Measurements from ENCODE around the gene LTB4R2. TPM values are rescaled to one million over a fixed set of nuclear protein-coding genes. Genes with fewer than 3 reads are reported as not detected.

LTB4R2 gene
- total and polyA plus RNA-seq, 11 donors, result 0.53 to 3.8 (median 1.6) TPM

DNA sequence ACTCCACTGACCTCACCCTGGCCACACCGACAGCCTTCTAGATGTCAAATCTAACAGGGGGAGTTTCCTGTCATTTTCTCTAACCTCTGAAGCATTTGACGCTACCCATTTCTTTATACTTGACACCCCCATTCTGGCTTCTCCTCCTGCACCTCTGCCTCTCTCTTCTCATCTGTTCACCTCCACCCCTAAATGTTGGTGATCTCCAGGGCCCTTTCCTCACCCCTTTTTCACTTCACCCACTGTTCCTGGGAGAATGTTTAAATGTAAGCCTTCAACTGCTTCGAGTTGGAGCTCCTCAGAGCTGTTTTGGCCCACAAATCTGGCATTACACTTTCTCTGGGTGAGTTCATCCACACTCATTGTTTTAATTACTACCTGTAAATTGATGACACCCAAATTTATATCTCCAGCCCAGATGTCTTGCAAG lies 38.1 kb upstream of the LTB4R2 start:
- WGBS, 4 donors, result 24 to 30% (median 29%) methylated on average over 3 of the region's 3 CpGs
- TF ChIP-seq, protein P1, sequence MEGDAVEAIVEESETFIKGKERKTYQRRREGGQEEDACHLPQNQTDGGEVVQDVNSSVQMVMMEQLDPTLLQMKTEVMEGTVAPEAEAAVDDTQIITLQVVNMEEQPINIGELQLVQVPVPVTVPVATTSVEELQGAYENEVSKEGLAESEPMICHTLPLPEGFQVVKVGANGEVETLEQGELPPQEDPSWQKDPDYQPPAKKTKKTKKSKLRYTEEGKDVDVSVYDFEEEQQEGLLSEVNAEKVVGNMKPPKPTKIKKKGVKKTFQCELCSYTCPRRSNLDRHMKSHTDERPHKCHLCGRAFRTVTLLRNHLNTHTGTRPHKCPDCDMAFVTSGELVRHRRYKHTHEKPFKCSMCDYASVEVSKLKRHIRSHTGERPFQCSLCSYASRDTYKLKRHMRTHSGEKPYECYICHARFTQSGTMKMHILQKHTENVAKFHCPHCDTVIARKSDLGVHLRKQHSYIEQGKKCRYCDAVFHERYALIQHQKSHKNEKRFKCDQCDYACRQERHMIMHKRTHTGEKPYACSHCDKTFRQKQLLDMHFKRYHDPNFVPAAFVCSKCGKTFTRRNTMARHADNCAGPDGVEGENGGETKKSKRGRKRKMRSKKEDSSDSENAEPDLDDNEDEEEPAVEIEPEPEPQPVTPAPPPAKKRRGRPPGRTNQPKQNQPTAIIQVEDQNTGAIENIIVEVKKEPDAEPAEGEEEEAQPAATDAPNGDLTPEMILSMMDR (IDR thresholded peaks at IDR 0.05), result no peak
- TF ChIP-seq POLR2A (IDR thresholded peaks at IDR 0.05), result no peak

DNA sequence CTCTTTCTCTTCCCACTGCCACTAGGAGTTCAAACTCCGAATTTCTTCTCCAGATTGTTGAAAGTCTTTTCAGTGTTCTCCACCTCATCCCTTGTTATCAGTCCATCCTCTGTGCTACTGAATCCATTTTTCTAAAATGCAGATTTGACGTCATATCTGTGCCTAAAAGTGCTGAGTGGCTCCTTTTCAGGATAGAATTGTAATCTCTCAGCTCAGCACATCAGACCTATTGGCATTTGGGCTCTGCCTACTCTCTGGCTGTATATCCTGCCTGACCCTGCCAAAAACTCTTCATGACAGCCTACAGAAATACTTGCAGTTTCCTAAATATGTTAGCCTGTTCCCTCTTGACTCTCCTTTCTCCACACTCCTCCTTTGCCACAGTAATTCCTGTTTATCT lies 37.5 kb upstream of the LTB4R2 start:
- H3K27me3 ChIP-seq, result no peaks in the 10 kb centered on the region
- peaks cover 0 to 24% (median 12%) of the 10 kb centered on the region in 9 donors for H3K36me3 ChIP-seq
- DNase-seq, result no peak
- peaks cover 0 to 59% (median 12%) of the 10 kb centered on the region in 12 donors for H3K4me1 ChIP-seq
- H3K27ac ChIP-seq, result peak overlapping the region in 1 of 12 donors; percentile 97
- intact Hi-C loops (cut with DNase I), result no loop called here
- no peak for TF ChIP-seq POLR2A (IDR thresholded peaks at IDR 0.05)
- no peak overlapping the region for H3K4me3 ChIP-seq
- 80 to 87% (median 85%) methylated on average over 2 of the region's 2 CpGs for WGBS, 4 donors
- H3K9me3 ChIP-seq, result no peaks in the 10 kb centered on the region
- no peak for ATAC-seq

More for the DNA sequence above, 38.1 kb upstream of the LTB4R2 start:
- Histone ChIP-seq H3K4me1 (peaks cover 0 to 53% (median 12%) of the 10 kb centered on the region in 12 donors), H3K36me3 (peaks cover 0 to 31% (median 18%) of the 10 kb centered on the region in 9 donors), H3K27me3 (no peaks in the 10 kb centered on the region), H3K4me3 (peak overlapping the region; percentile 67 to 98 (median 86)), H3K27ac (peak overlapping the region in 11 of 12 donors; percentile 89 to 99 (median 98)), H3K9me3 (no peaks in the 10 kb centered on the region)
- intact Hi-C loops (cut with DNase I), result loop anchor here in 2 of 10 donors (1.0 to 2.0 kb wide), 3 partner anchors 27 to 30 kb away; partner anchors contain the start of genes DHRS1 (in 1 of the 2), NOP9 (in 1 of the 2) and TINF2 (in 1 of the 2)
- no peak for DNase-seq
- ATAC-seq, result no peak

DNA sequence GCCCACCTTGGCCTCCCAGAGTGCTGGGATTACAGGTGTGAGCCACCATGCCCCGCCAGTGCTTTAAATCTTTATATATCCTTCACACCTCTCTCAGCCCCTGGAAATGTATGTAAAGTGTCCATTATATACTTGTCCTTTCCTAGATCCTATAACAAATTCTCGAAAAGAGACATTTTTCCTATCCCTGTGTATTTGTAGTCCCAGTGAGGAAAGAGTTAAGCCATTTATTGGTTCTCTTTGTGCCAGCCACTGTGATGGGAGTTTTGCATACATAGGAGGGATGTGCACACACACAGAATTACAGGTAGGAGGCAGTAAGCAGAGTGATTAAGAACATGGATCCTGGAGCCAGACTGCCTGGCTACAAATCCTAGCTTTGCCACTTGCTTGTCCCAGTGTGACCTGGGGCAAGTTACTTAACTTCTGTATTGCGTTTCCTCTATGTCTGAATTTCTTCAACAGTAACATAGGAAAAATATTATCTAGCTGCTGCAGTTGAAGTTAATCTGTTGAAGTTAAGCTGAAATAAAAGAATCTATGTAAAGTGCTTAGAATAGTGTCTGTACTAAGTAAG lies 36.4 kb upstream of the LTB4R2 start:
- peaks cover 0 to 70% (median 12%) of the 10 kb centered on the region in 12 donors for H3K4me1 ChIP-seq
- DNase-seq (no peak), ATAC-seq (no peak)
- TF ChIP-seq POLR2A (IDR thresholded peaks at IDR 0.05), result no peak
- TF ChIP-seq, protein P1 (IDR thresholded peaks at IDR 0.05), result no peak
- no peak overlapping the region for H3K4me3 ChIP-seq
- peaks cover 0 to 14% (median 6%) of the 10 kb centered on the region in 9 donors for H3K36me3 ChIP-seq
- H3K27me3 ChIP-seq, result no peaks in the 10 kb centered on the region
- H3K27ac ChIP-seq, result peak overlapping the region in 4 of 12 donors; percentile 8 to 97 (median 30)
- WGBS, 4 donors, result 47 to 86% (median 66%) methylated on average over 3 of the region's 3 CpGs
- intact Hi-C loops (cut with DNase I), result no loop called here
- H3K9me3 ChIP-seq, result no peaks in the 10 kb centered on the region

DNA sequence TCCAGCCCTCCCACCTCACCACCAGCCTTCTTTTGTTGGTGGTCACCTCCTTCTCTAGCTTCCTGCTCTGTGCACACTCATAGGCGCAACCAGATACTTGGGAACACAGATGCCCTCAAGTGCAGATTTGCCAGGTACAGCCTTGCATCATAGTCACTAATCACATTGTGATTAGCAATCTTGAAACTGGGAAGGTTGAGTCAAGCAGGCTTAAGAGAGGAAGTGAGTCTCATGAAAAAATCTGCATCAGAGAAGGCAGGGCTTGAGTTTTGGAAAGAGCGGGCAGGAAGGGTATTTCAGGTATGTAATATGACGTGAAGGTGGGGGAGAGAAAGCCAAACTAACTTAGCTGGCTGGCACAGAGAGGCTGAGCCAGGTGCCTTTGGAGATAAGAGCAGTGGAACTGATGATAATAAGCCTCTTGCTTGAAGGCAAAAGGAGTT lies 35.8 kb upstream of the LTB4R2 start:
- H3K27me3 ChIP-seq, result no peaks in the 10 kb centered on the region
- peaks cover 0 to 9% (median 3%) of the 10 kb centered on the region in 9 donors for H3K36me3 ChIP-seq
- no peak overlapping the region for H3K4me3 ChIP-seq
- 48 to 67% (median 58%) methylated on average over 3 of the region's 3 CpGs for WGBS, 4 donors
- peak overlapping the region in 4 of 12 donors; percentile 8 to 97 (median 30) for H3K27ac ChIP-seq
- DNase-seq, result no peak
- peaks cover 0 to 76% (median 15%) of the 10 kb centered on the region in 12 donors for H3K4me1 ChIP-seq
- no peak for TF ChIP-seq POLR2A (IDR thresholded peaks at IDR 0.05)
- TF ChIP-seq, protein P1 (IDR thresholded peaks at IDR 0.05), result no peak
- peak in 1 of 4 donors; percentile 9 for ATAC-seq
- intact Hi-C loops (cut with DNase I), result no loop called here
- no peaks in the 10 kb centered on the region for H3K9me3 ChIP-seq

All from heart left ventricle (tissue), 16 donors.